GM18502 (cell line): ENCODE results near the gene SLC6A7.
"Not testable (repeated sequence)": the region's sequence is repeated elsewhere in the genome, so short reads cannot be mapped to it uniquely, and the experiment has no call there.

Experiments
- ATAC-seq: cut with Tn5 transposase; IDR thresholded peaks from one replicate; pipeline ENCODE4 v1.9.1; 2021; ENCODE audit warnings: mild to moderate bottlenecking; ENCODE audit not compliant: unreplicated experiment, poor library complexity

SLC6A7 gene

DNA sequence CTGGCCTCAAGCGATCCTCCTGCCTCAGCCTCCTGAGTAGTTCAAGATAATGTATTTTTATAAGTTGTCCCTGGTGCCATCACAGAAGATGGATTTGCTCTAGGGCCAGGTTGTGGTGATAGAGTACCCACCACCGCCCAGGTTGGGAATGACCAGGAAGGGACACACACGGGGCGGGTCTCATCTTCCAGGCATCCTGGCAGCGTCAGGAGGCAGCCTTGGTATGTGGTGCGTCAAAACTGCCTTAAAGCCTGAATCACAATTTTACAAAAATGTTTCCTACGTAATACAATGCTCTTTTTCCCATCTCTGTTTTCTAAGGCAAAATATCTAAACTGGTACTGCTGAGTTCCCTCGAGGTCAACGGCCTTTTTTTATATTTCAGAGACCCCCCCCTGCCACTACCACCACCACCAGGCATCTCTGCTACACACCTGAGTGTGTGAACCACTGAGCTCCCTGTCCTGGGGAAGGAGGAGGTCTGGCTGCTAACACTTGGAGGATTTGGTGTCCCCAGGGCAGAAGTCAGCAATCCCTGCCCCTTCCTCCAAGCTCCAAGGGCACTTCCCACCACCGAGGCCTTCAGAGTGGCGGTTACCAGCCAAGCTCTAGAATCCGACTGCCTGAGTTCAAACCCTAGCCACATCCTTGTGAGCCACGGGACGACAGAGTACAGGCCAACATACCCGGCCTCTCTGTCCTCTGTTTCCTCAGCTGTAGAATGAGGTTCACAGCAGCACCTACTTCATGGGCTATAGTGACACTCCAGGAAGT is 47.3 kb downstream of the SLC6A7 start:
- no peak for ATAC-seq

DNA sequence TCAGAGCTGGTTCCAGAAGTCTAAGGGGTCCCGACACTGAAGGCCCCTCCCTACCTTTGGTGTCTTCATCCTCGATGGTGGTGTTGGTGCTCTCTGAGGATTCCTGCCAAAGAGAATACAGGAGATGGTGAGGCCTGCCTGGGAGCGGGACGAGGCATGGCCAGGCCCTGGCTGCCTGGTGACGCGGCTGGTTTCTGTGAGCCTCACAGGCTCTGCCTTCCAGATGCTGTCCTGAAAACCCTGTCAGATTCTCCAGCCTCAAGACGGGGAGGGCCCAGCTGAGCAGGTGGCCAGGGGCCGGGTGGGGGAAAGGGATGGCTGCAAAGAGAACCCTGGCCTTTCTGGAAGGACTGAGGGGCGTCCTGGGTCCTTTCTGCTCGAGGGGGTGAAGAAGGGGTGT is 48.8 kb downstream of the SLC6A7 start:
- no peak for ATAC-seq

DNA sequence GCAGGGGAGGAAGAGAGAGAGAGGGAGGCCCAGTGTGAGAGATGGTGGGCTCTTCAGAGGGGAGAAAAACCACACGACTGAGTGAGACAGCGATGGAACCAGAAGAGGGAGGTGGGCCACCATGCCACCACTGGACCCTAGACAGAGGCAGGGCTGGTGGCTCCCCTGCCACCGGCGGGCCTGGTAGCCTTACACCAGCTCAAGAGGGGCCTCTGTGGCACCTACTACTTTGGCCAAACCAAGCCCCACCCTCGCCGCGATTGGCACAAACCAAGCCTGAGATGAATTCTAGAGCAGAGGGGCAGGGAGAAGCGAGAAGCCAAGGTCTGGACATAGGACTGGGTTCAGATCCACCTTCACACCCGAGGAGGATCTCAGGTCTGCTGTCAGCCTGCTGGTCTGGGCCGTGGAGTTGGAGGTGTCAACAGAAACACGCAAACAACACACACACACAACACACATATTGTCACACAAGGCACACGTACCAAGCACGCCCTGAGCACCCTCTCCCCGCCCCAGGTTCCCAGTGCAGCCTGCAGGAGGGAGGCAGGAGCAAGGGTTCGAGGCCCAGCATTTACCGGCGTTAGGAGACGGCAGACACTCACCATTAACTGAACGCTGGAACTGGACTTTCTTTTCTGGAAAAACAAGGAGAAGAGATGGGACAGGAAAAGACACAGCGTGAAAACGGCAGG is 49.4 kb downstream of the SLC6A7 start:
- ATAC-seq, result no peak

DNA sequence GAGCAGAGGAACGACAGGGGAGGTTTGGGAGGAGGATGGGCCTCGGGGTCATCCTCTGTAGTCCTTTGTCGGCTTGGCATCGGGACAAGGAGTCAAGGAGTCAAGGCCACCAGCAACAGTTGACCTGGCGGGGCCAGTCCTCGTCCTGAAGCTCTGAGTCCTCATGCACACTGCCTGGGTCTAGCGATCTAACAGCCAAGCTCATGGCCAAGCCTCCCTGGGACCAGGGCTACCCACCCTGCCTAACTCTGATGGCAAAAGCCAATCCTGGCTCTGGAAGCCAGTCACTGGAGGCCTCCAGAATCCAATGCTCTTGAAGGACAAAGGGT is 49.9 kb downstream of the SLC6A7 start:
- no peak for ATAC-seq

DNA sequence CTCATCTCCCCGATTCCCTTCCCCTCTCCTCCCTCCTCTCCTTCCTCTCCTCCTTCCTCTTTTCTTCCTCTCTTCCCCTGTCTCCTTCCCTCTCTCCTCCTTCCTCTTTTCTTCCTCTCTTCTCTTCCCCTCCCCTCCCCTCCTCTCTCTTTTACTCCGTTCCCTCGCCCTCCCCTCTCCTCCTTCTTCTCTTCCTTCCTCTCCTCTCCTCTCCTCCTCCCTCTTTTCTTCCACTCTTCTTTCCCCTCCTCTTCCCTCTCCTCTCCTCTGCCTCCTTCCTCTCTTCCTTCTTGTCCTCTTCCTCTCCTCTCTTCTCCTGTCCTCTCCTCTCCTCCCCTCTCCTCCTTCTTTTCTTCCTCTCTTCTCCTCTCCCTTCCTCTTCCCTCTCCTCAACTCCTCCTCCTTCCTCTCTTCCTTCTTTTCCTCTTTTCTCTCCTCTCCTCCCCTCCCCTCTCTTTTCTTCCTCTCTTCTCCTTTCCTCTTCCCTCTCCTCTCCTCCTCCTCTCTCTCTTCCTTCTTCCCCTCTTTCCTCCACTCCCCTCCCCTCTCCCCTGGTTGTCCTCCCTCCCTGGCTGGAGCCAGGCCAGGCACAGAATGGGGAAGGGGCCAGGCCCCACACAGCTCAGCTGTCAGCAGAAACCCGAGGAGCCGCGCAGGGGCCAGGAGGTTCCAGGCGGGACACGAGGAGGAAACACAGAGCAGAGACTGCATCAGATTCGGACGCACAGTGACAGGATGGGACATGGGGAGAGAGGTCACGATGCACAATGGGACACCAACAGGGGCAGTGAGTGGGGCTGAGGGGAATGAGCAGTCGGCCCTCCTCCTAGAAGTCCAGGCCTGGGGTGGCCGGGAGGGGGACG is 51.7 kb downstream of the SLC6A7 start:
- ATAC-seq, result no peak

DNA sequence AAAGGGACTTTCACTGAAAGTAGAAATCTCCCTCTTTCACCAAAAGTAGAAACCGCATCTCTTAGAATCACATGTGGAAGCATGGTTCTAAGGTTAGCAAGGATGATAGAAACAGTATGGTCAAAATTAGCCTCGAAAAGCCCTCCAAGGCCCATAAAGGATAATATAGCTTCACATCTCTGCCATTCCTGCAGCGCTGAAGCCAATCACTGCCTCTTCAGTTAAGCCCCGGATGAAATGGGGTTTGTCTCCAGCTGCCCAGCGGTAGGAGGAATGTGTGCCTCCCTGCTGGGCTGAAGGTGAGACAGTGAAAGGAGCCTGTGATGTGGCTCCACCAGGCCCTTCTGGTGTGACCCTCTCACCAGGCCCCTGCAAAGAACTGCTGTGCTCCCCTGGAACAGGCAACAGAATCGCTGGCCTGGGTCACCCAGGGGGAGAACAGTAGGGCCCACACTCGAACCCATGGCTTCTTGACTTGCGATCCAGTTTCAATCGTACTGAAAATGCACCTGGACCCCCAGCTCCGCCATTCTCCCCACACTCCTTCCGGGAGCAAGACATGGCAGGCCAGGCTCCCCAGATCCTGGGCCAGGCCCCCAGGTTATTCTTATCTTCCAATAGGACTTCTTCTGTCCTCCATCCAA is 52.5 kb downstream of the SLC6A7 start:
- ATAC-seq, result no peak

DNA sequence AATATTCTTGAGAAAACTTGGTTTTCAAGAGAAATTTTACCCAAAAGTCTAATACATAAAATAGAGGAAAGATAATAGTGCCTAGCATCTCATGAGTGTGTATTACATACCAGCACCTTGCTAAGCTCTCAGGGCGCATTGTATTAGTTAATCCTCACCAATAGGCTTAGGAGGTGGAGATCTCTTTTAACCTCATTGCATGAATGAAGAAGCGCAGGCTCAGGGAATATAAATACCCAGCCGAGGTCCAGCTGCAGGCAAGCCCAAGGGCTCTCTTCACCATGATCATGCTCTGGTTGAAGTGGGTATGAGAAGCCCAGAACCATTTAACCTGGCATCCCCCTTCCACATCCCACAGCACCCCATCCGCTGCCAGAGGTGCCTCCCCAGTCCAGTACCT is 53.7 kb downstream of the SLC6A7 start:
- ATAC-seq, result no peak

DNA sequence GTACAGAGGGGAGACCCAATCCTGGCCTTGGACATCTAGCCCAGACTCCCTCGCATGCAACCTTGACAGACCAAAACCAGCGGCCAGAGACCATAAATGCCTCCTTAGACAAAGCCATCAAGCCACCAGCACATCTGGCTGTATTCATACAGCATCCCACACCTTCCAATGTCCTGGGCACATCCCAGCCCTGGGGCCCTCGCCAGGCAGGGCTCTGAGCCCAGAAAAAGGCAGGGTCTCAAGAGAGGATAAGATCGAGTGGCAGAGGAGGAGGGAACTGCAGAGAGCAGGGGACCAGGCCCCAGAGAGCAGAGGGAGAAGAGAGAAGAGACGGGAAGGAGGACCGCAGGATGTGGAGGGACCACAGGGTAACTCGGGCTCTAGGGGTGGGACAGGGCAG is 54.3 kb downstream of the SLC6A7 start:
- ATAC-seq, result no peak

DNA sequence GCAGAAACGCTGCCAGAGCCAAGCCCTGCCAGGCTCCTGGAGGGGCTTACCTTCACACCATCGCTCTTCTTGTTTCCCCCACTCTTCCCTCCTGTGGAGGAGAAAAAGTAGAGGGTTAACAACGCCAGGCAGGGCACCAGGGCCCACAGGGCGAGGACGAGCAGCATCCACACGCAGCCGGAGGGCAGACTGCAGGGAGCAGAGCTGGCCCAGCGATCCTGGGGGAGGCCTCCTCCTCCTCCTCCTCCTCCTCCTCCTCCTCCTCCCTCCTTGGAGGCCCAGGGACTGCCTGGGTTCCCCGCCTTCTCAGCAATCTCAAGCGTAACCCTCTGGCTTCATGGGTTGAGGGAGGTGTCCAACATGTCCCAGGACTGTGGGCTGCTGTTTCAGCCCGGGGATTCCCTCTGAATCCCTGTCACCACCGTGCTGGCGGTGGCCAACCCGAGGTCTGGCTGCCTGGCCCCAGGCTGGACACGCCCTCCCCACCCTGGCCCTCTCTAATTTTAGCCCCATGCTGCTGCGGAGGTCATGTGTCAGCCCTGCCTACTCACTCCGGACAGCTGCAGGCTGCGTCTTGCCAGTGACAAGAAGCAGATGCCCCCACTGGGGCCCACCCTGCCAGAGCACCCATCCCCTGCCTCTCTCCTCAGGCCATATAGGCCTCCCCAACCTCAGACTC is 55.4 kb downstream of the SLC6A7 start:
- ATAC-seq, result no peak

DNA sequence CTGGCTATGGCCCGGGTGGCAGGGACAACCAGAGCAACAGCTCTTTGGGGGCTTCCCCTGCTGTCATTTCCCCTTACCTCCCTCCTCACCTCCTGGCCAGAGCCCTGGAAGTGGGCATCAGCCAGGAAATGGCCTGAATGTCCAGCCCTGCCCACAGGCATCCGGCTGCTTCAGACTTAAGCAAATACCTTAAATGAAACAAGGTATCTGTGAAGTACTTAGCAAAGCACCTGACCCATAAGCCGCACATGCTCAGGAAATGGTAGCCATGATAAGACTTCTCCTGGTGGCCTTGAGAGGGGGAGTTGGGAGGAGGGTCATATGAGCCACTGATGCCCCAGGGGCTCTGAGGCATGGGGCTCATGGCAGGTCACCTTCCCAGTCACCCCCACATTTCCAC is 55.9 kb downstream of the SLC6A7 start:
- no peak for ATAC-seq

DNA sequence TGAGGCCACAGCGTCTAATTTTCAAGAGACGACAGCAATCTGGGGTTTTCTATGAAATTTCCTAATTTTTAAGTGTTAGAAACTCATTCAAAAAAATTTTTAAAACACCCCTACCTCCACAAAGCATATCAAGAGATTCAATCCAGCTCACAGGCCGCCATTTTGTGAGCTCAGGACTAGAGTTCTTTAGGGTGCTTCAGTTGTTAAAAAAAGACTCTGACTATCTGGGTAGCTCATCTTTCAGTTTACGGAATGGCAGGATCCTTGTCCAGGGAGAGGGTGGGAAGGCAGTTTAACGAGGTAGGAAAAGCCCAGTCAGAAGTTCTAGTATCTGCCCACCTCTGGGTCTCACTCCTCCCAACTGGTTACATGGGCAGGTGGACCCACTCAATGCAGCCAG is 56.6 kb downstream of the SLC6A7 start:
- ATAC-seq, result no peak

DNA sequence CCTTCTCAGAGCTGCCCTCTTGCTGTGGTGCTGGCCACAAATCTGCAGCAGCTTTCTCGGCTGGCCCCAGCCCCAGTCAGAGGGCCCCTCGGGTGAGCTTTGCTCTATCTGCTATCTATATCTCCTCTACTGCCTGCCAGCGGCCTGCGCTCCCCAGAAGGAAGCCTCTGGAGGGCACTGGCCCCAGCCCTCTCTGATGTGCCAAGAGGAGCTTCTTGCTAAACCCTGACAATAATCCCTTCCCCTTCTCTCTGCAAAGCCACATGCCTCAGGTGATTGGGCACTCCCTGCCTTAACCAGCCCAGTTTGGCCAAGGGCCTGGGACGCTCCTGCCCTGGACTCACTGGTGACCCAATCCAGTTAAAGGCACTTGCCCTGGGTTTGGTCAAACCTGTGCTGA is 57.0 kb downstream of the SLC6A7 start:
- ATAC-seq, result no peak

DNA sequence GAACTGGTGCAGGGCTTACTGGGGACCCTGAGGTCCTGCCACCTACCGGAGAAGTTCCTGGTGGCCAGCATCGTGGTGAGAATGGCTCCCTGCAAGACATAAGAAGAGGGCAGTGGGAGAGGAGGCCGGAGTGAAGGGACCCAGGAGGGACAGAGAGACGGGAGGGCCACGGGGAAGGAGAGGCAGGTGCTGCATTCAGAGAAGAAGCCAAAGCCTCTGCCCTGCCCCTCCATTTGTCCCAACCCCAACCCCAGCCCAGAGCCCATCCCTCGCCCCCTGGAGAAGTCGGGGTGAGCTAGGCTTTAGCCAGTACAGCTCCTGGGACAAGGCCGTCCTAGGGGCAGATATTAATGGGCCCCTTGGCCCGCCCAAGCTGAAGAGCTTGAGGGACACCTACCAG is 57.9 kb downstream of the SLC6A7 start:
- ATAC-seq, result no peak

DNA sequence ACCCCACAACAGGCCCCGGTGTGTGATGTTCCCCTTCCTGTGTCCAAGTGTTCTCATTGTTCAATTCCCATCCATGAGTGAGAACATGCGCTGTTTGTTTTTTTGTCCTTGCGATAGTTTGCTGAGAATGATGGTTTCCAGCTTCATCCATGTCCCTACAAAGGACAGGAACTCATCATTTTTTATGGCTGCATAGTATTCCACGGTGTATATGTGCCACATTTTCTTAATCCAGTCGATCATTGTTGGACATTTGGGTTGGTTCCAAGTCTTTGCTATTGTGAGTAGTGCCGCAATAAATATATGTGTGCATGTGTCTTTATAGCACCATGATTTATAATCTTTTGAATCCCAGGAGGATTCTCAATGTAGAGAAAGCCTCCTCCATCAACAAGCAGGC is 58.6 kb downstream of the SLC6A7 start:
- not testable (repeated sequence) for ATAC-seq

DNA sequence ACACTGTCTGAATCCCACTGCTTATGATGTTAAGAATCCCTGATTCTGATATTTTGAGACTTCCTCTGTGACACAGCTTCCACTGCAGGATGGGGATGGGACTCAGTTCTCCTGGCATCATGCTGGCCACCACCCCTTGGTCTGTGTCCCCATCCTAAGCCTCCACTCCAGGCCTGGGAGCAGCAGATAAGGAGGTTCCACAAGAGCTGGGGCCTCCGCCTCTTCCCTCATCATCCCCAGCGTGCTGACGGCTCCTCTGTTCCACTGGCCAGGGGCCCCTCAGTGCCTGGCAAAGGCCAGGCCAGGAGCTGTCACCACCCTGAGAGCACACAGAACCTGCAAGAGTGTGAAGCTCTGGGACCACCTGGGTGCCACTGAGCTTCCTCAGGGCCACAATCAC is 59.1 kb downstream of the SLC6A7 start:
- no peak for ATAC-seq

DNA sequence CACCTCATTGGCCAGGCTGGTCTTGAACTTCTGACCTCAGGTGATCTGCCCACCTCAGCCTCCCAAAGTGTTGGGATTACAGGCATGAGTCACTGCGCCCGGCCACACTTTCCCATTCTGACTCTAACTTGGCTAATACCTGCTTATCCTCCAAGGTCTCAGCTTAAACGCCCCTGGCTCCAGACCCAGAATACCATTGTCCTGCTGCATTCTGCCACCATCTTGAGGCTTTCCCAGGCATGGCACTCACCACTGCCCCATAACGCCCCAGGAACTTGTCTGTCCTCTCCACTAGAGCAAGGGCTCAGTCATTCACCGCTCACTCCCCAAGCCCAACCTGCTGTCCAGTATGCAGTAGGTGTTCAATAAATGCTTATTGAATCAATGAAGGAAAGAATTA is 59.9 kb downstream of the SLC6A7 start:
- ATAC-seq, result no peak

DNA sequence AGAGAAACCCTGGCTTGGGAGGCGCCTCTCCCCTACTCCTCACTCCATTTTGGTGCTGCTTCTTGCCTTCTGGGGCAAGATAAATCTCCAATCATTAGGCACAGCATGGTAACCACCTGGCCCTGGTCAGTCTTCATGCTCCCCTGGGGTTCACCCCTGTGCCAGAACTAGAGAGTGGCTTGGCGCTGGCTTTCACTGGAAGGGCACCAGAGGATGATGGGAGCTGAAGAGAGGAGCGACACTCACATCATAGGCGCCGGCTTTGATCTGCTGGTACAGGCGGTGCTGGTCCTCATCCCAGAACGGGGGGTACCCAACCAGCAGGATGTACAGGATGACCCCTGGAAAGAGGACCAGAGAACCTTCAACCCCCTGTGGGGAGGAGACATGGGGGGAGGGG is 61.6 kb downstream of the SLC6A7 start:
- no peak for ATAC-seq

DNA sequence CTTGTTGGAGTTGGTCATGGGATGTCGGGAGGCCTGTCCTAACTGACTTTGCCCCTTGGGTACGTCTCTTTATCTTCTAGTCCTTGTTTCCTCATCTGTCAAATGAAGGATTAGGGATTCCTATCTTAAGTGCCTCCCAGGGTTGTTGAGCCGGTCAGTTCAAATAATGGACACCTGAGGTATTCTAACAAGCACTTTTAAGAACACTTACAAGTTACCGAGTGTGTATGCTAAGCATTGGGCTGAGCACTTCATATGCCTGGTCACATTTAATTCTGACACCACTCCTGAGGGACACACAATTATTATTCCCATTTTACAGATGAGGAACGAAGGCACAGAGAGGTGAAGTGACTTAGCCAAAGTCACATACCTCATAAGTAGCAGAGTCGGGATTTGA is 62.6 kb downstream of the SLC6A7 start:
- ATAC-seq, result no peak

DNA sequence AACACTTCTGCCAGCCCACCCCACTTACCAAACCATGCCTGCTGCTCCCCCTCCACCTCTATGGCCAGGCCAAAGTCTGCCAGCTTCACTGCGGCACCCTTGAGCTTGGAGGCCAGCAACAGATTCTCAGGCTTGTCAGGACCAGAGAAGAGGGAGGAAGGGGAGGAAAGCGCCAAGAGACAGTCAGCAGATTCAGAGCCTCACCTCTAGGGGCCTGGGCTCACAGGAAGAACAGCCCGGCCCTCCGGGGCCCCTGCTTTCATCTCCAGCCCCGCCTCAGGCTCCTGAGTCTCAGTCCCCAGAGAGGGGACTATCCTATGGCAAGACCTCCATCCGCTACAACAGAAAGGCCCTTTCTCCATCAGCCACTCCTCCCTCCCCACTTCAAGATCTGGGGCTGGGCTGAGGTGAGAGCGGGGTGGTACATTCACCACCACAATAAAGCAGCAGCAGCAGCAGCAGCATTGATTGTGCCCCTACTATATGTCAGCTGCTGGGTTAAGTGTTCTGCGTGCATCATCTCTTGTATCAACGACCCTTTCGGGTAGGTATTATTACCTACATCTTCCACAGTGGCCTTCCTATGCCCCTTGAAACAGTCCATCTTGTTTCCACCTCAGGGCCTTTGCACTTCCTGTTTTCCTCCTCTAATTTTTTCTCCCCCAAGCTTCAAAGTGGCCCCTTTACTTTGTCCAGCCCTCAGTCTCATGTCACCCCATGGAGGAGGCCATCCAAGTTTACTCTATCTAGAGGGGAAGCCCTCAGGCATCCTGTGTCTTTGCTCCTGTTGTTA is 63.8 kb downstream of the SLC6A7 start:
- ATAC-seq, result no peak

DNA sequence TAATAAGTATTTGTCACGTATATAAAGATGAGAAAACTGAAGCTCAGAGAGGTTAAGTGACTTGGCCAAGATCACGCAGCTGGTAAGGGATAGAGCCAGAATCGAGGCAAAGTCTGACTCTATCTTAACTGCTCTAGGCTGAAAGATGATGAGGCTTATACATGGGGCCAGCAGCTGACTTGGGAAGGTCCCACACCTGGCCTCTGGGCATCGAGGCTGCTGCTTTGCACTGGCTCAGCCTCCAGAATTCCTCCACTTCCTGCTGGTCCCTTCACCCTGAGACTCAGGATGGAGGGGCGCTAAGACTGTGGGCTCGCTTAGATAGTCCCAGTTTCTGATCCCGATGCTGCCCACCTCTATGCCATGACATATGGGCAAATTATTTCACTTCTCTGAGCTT is 64.5 kb downstream of the SLC6A7 start:
- ATAC-seq, result no peak
